Measurements from ENCODE around the gene TSNAXIP1.

- TF ChIP-seq CTCF (IDR thresholded peaks at IDR 0.05) = no peak
- TF ChIP-seq POLR2A (IDR thresholded peaks at IDR 0.05) = no peak
These were observed 15.8 kb downstream of the TSNAXIP1 start for GRCh38 chr16:67822511-67822910.

Data from Peyer's patch (tissue), 4 donors.